RWPE2 (cell line): ENCODE measurements around the gene ENDOU.

Source experiments
- ATAC-seq: fragments of 200-7000 bp; cut with Tn5 transposase; 3 replicates; pipeline ENCODE4 v1.9.1; 2021; ENCODE audit warnings: low read depth
- DNase-seq: peaks from one replicate; pipeline ENCODE4 v3.0.0-alpha.2; 2020; ENCODE audit warnings: low spot score
- H3K27ac ChIP-seq: fragments of 450-650 bp; 2 replicates; pipeline ENCODE4 v1.5.1; 2017; ENCODE audit warnings: mild to moderate bottlenecking; ENCODE audit not compliant: poor library complexity, severe bottlenecking
- H3K27me3 ChIP-seq: fragments of 250-450 bp; sonication (Bioruptor Pico); 2 replicates; pipeline ENCODE4 v1.5.1; 2021; ENCODE audit warnings: mild to moderate bottlenecking, moderate library complexity; ENCODE audit not compliant: insufficient read depth, poor library complexity, severe bottlenecking
- H3K36me3 ChIP-seq: fragments of 250-450 bp; sonication (Bioruptor Pico); 2 replicates; pipeline ENCODE4 v1.5.1; 2020; ENCODE audit warnings: low read depth, mild to moderate bottlenecking, moderate library complexity
- H3K4me1 ChIP-seq: fragments of 250-450 bp; sonication (Bioruptor Pico); 2 replicates; pipeline ENCODE4 v1.5.1; 2021; ENCODE audit warnings: mild to moderate bottlenecking, moderate library complexity; ENCODE audit not compliant: insufficient read depth, poor library complexity, severe bottlenecking
- H3K4me3 ChIP-seq: fragments of 250-450 bp; sonication (Bioruptor Pico); 2 replicates; pipeline ENCODE4 v1.5.1; 2021; ENCODE audit warnings: mild to moderate bottlenecking, moderate library complexity; ENCODE audit not compliant: severe bottlenecking
- H3K9me3 ChIP-seq: fragments of 250-450 bp; sonication (Bioruptor Pico); 2 replicates; pipeline ENCODE4 v1.5.1; 2021; ENCODE audit warnings: mild to moderate bottlenecking, moderate library complexity; ENCODE audit not compliant: severe bottlenecking
- CTCF ChIP-seq: fragments of 450-650 bp; IDR thresholded peaks from one replicate; pipeline ENCODE4 v1.5.1; 2017; ENCODE audit warnings: mild to moderate bottlenecking, moderate library complexity; ENCODE audit not compliant: poor library complexity, severe bottlenecking

Gene ENDOU

GRCh38 chr12:47757840-47758583 is 32.7 kb upstream of the ENDOU start:
- DNase-seq, result no peak
- ATAC-seq, result peak; percentile 22
- peaks cover 46% of the 10 kb centered on the region for H3K4me1 ChIP-seq
- no peaks in the 10 kb centered on the region for H3K36me3 ChIP-seq
- H3K9me3 ChIP-seq, result no peaks in the 10 kb centered on the region
- H3K27me3 ChIP-seq, result no peaks in the 10 kb centered on the region
- TF ChIP-seq CTCF, result no peak
- peak overlapping the region; percentile 40 for H3K4me3 ChIP-seq
- H3K27ac ChIP-seq, result peak overlapping the region; percentile 61

GRCh38 chr12:47757364-47757839 is 32.1 kb upstream of the ENDOU start:
- DNase-seq (no peak), ATAC-seq (no peak)
- H3K27ac ChIP-seq, result peak overlapping the region; percentile 61
- peak overlapping the region; percentile 40 for H3K4me3 ChIP-seq
- no peaks in the 10 kb centered on the region for H3K36me3 ChIP-seq
- no peak for TF ChIP-seq CTCF
- no peaks in the 10 kb centered on the region for H3K27me3 ChIP-seq
- no peaks in the 10 kb centered on the region for H3K9me3 ChIP-seq
- H3K4me1 ChIP-seq, result peaks cover 52% of the 10 kb centered on the region

- no peak for ATAC-seq
- no peak for DNase-seq
- H3K36me3 ChIP-seq, result peaks cover 8% of the 10 kb centered on the region
- no peaks in the 10 kb centered on the region for H3K9me3 ChIP-seq
- peaks cover 60% of the 10 kb centered on the region for H3K4me1 ChIP-seq
- H3K27ac ChIP-seq, result peak overlapping the region; percentile 98
- H3K27me3 ChIP-seq, result no peaks in the 10 kb centered on the region
- TF ChIP-seq CTCF, result no peak
- H3K4me3 ChIP-seq, result no peak overlapping the region
Measured at GRCh38 chr12:47755655-47756562, 30.6 kb upstream of the ENDOU start.

- ATAC-seq, result no peak
- Histone ChIP-seq H3K27ac (peak overlapping the region; percentile 98), H3K27me3 (no peaks in the 10 kb centered on the region), H3K9me3 (no peaks in the 10 kb centered on the region), H3K36me3 (peaks cover 14% of the 10 kb centered on the region), H3K4me3 (no peak overlapping the region), H3K4me1 (peaks cover 58% of the 10 kb centered on the region)
- TF ChIP-seq CTCF, result no peak
- DNase-seq, result no peak
Measured at GRCh38 chr12:47754881-47755280, 29.6 kb upstream of the ENDOU start.
